HL-60 (cell line): ENCODE results near the gene UNKL.

Source experiments
- GABPA ChIP-seq: IDR thresholded peaks from 2 replicates; pipeline ENCODE4 v1.6.1; 2012; ENCODE audit warnings: low read depth
- POLR2AphosphoS5 ChIP-seq: IDR thresholded peaks from 2 replicates; pipeline ENCODE4 v1.6.1; 2012; ENCODE audit warnings: low read depth
- SPI1 ChIP-seq: IDR thresholded peaks from 2 replicates; pipeline ENCODE4 v1.6.1; 2012; ENCODE audit warnings: low read depth, mild to moderate bottlenecking, borderline replicate concordance
- TF ChIP-seq, protein P1 (sequence below): IDR thresholded peaks from one replicate; pipeline ENCODE4 v1.5.1; 2011; ENCODE audit warnings: low read length, control low read depth, inconsistent platforms; ENCODE audit not compliant: insufficient read depth
- TF ChIP-seq, protein P2 (sequence below): IDR thresholded peaks from 2 replicates; pipeline ENCODE4 v1.6.1; 2012; ENCODE audit warnings: low read depth; ENCODE audit not compliant: insufficient replicate concordance

DNA sequence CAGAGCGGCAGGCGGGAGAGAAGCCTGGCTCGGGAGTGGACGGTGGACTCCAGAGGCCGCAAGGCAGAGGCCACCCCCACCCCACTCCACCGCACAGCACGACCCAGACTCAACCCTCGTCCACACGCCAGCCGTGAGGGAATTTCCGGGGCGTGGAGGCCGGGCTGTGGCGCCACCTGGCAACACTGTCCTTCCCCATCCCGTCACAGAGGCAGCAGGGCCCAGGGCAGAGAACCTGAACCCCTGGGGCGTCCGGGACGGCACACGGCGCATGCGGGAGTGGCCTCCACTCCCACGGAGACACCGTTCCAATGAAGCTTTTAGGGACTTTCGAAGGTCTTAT is 39.2 kb downstream of the UNKL start:
- TF ChIP-seq, protein P1, sequence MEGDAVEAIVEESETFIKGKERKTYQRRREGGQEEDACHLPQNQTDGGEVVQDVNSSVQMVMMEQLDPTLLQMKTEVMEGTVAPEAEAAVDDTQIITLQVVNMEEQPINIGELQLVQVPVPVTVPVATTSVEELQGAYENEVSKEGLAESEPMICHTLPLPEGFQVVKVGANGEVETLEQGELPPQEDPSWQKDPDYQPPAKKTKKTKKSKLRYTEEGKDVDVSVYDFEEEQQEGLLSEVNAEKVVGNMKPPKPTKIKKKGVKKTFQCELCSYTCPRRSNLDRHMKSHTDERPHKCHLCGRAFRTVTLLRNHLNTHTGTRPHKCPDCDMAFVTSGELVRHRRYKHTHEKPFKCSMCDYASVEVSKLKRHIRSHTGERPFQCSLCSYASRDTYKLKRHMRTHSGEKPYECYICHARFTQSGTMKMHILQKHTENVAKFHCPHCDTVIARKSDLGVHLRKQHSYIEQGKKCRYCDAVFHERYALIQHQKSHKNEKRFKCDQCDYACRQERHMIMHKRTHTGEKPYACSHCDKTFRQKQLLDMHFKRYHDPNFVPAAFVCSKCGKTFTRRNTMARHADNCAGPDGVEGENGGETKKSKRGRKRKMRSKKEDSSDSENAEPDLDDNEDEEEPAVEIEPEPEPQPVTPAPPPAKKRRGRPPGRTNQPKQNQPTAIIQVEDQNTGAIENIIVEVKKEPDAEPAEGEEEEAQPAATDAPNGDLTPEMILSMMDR, result no peak
- TF ChIP-seq, protein P2, sequence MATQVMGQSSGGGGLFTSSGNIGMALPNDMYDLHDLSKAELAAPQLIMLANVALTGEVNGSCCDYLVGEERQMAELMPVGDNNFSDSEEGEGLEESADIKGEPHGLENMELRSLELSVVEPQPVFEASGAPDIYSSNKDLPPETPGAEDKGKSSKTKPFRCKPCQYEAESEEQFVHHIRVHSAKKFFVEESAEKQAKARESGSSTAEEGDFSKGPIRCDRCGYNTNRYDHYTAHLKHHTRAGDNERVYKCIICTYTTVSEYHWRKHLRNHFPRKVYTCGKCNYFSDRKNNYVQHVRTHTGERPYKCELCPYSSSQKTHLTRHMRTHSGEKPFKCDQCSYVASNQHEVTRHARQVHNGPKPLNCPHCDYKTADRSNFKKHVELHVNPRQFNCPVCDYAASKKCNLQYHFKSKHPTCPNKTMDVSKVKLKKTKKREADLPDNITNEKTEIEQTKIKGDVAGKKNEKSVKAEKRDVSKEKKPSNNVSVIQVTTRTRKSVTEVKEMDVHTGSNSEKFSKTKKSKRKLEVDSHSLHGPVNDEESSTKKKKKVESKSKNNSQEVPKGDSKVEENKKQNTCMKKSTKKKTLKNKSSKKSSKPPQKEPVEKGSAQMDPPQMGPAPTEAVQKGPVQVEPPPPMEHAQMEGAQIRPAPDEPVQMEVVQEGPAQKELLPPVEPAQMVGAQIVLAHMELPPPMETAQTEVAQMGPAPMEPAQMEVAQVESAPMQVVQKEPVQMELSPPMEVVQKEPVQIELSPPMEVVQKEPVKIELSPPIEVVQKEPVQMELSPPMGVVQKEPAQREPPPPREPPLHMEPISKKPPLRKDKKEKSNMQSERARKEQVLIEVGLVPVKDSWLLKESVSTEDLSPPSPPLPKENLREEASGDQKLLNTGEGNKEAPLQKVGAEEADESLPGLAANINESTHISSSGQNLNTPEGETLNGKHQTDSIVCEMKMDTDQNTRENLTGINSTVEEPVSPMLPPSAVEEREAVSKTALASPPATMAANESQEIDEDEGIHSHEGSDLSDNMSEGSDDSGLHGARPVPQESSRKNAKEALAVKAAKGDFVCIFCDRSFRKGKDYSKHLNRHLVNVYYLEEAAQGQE, result no peak
- TF ChIP-seq POLR2AphosphoS5, result no peak
- TF ChIP-seq GABPA, result no peak
- TF ChIP-seq SPI1, result no peak
